Motor neuron (in vitro differentiated cells): ENCODE results near the gene FZD10. TPM values are rescaled to one million over a fixed set of nuclear protein-coding genes. Genes with fewer than 3 reads are reported as not detected.
A peak's percentile ranks its signal among the peaks of the same experiment; 100 is the strongest.

Source experiments
- ATAC-seq, 8 experiments: fragments of 200-7000 bp; cut with Tn5 transposase; replicated peaks in 6 of 8; 2 replicates each; pipeline ENCODE4 v1.8.0; 2021; ENCODE audit warnings: mild to moderate bottlenecking in 8 of 8, moderate library complexity in 8 of 8
- H3K27ac ChIP-seq, 2 donors: fragments of 250-450 bp; sonication (Bioruptor Pico); 2 replicates each; pipeline ENCODE4 v1.9.0; 2021; ENCODE audit warnings: antibody characterized with exemption in 2 of 2, mild to moderate bottlenecking in 2 of 2, moderate library complexity in 1 of 2
- H3K4me1 ChIP-seq, 2 donors: fragments of 250-450 bp; sonication (Bioruptor Pico); replicated peaks in 1 of 2; 2 replicates each; pipeline ENCODE4 v1.6.1; 2021; ENCODE audit warnings: antibody characterized with exemption in 2 of 2, mild to moderate bottlenecking in 2 of 2, moderate library complexity in 1 of 2
- H3K4me3 ChIP-seq, 5 donors: fragments of 250-450 bp; sonication (Bioruptor Pico); 2 replicates each; pipeline ENCODE4 v1.9.0; 2021; ENCODE audit warnings: antibody characterized with exemption in 5 of 5, mild to moderate bottlenecking in 5 of 5, moderate library complexity in 4 of 5
- WGBS, 10 experiments: fragments of 450-650 bp; shearing (Covaris generic); methylation state at CpG; one replicate each; pipeline ENCODE4 v1.0.0; 2022; 5-methylcytosine and 5-hydroxymethylcytosine counted together
- in situ Hi-C, 9 experiments: fragments of 400-800 bp; cut with MboI; loops; one replicate each; pipeline ENCODE4 v1.15.0; 2021; ENCODE audit warnings: low sequenced_read_pairs in 9 of 9, low pct_unique_long_range_greater_than_20kb in 2 of 9; ENCODE audit not compliant: unreplicated experiment in 9 of 9
- total RNA-seq, 8 experiments: library from RNA; unstranded; fragments of 300-600 nt; gene quantifications; 2 replicates each; pipeline versions ENCODE4 v1.2.3 to v1.2.4, GENCODE V29; 2022

Gene FZD10
- total RNA-seq, 8 experiments from 2014 or later, result 0.08 to 4.9 (median 0.25) TPM

DNA sequence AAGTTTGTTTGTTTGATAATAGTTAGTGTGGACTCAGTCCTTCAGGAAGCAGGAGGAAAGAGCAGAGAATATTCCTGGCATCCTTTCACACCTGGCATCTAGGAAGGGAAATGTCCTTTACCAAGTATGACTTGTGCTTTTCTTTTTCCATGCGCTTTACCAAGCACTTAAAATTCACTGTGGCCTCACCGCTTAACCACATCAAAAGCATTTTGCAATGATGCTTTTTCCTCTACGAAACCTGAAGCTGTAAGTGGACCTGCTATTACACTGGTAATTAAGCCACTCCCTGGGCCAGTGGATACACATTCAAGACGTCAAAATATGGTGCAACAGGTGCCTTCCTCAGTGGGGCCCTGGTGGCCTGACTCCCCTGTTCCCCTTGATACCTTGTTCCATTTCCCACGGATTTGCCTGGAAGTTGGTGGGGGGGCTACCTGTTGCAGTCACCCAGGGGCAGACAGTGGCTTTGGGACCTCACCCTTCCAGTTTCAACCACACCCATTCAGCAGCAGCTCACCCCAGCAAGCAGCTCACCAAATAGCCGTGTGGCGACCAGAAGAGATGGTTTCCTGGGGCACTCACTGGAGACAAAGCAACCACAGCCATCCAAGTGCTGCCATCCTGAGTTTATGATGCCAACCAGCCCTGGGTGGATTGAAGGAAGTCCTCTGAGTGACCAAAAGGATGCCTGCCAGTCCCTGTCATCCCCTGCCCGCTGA, 14.2 kb upstream of the FZD10 start:
- no peak for ATAC-seq
- Histone ChIP-seq H3K4me3 (no peak overlapping the region), H3K27ac (no peak overlapping the region), H3K4me1 (no peaks in the 10 kb centered on the region)
- WGBS, 10 experiments, result 6 to 100% (median 41%) methylated on average over 1 to 6 of the region's 8 CpGs; no CpG with 5 or more reads in 4 of the 10 experiments
- in situ Hi-C loops, result no loop called here

DNA sequence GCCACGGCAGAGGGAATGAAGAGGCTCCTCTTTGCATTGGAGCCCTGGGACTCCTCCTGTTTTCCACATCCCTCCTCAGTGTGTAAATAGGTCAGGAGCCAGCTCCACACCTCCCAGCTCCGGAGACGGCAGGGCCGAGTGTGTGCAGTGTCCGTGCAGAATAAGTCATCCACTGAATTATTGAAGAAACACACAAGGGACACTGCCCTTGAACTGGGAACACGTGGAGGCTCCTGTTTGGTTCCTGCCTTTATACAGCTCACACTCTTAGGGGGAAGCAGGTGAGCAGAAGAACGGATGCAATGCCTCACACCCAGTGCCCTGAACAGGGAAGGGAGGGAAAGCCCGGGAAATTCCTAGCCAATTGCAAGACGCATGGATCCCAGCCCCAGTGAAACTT, 10.4 kb upstream of the FZD10 start:
- in situ Hi-C loops, result no loop called here
- 60 to 100% (median 92%) methylated on average over 1 to 8 of the region's 9 CpGs; no CpG with 5 or more reads in 4 of the 10 experiments for WGBS, 10 experiments
- Histone ChIP-seq H3K27ac (no peak overlapping the region), H3K4me1 (no peaks in the 10 kb centered on the region), H3K4me3 (no peak overlapping the region)
- no peak for ATAC-seq

DNA sequence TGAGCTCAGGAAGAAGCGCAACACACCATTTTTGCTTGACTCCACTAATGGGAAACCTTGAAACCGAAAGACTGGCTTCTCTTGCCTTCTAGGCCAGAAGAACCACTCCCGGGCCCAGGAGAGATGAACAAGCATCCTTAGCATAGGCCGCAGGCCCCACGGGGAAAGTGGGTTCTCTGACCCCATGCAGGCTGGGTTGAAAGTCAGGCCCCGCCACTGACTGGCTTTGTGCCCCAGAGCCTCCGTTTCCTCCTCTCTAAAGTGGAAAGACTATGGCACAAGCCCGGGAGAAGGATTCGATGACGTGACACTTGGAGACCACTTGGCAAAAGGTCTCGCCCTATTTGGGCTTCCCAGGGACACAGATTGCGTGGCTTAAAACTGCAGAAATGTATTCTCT, 9.9 kb upstream of the FZD10 start:
- Histone ChIP-seq H3K4me1 (no peaks in the 10 kb centered on the region), H3K4me3 (no peak overlapping the region), H3K27ac (no peak overlapping the region)
- in situ Hi-C loops, result no loop called here
- WGBS, 10 experiments, result 0 to 100% (median 62%) methylated on average over 1 to 9 of the region's 12 CpGs; no CpG with 5 or more reads in 3 of the 10 experiments
- ATAC-seq, result no peak

DNA sequence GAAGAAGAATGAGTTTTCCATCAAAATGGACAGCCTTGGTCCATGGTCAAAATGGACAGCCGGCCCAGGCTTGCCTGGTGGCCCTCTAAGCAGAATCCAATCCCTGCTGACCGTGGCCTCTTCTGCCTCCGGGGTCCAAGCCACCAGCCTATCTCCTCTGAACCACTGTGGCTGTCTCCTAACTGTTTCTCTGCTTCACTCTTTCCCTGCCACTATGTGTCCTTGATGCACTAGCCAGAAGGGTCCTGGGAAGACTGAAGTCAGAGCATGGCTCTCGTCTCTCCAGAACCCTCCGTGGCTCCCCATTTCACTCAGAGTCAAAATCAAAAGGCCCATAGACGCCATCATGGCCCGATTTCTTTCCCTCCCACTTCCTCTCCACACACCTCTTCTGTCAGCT, 8.5 kb upstream of the FZD10 start:
- no peak for ATAC-seq
- H3K4me3 ChIP-seq, result no peak overlapping the region
- 0 to 87% (median 39%) methylated on average over 1 to 5 of the region's 7 CpGs; no CpG with 5 or more reads in 2 of the 10 experiments for WGBS, 10 experiments
- in situ Hi-C loops, result no loop called here
- H3K27ac ChIP-seq, result no peak overlapping the region
- peaks cover 0 to 4% of the 10 kb centered on the region in 2 donors for H3K4me1 ChIP-seq

DNA sequence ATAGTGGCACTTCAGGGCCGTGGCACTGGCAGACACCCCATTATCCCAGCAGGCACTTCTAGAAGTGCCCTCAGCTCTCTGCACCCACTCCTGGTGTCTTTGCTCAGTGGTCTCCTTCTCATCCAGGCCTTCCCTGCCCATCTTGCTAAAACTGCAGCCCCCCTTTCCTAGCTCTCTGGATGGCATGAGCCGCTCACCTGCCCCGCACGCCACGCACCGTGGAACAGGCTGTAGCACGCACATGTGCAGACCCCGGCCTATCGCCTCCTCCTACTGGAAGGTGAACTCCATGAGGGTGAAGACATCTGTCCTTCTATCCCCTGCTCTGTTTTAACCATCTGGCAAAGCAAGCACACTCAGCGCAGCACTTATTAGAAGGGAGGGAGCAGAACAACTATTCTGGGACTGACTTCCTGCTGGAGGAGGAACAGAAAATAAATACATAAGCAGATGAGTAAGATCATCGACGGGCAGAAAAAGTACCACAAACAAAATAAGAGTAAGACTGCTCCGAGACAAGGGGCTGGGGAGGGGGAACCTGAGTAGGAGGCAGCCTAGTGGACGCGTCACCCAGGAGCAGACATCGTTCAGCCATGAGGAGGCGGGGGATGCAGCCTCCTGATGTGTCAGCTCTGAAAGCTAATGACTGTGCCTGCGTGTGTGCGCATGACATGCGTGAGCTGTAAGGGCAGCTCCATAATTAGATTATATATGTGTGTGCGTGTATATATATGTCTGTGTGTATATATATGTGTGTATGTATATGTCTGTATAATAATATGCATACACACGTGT, 7.8 kb upstream of the FZD10 start:
- ATAC-seq, result peak in 2 of 8 experiments; percentile 47 to 77
- WGBS, 10 experiments, result 60 to 100% (median 76%) methylated on average over 1 to 11 of the region's 22 CpGs; no CpG with 5 or more reads in 3 of the 10 experiments
- H3K4me3 ChIP-seq, result no peak overlapping the region
- in situ Hi-C loops, result no loop called here
- no peak overlapping the region for H3K27ac ChIP-seq
- H3K4me1 ChIP-seq, result peaks cover 0 to 4% of the 10 kb centered on the region in 2 donors

DNA sequence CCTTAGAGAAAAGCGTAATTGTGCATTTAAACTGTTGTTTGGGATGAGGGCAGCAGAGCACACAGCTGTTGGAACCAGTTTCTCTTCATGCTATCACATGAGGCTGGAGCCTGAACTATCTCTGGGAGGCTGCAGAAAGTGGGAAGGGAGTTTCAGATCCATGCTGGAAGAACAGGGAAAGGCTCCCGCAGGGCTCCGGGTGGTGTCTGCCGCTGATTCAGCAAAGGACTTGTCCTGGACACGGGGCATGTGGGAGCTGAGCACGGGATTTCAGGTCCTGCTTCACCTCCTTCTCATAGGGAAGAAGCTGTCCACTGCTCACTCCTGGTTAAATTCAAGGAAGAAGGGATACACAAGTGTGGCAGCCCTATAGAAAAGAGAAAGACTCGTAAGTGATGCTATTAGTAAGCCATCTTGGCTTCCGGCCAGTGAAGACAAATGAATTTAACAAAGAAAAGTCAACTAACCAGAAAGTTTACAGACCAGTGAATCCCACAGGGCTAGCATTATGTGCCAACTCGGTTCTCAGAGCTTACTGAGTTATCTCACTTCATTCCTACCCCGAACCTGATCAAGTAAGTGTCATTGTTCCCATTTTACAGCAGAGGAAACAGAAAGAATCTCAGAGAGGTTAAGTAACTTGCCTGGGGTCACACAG, 6.7 kb upstream of the FZD10 start:
- WGBS, 10 experiments, result 0 to 86% (median 35%) methylated on average over 2 to 10 of the region's 10 CpGs; no CpG with 5 or more reads in 3 of the 10 experiments
- no peak for ATAC-seq

DNA sequence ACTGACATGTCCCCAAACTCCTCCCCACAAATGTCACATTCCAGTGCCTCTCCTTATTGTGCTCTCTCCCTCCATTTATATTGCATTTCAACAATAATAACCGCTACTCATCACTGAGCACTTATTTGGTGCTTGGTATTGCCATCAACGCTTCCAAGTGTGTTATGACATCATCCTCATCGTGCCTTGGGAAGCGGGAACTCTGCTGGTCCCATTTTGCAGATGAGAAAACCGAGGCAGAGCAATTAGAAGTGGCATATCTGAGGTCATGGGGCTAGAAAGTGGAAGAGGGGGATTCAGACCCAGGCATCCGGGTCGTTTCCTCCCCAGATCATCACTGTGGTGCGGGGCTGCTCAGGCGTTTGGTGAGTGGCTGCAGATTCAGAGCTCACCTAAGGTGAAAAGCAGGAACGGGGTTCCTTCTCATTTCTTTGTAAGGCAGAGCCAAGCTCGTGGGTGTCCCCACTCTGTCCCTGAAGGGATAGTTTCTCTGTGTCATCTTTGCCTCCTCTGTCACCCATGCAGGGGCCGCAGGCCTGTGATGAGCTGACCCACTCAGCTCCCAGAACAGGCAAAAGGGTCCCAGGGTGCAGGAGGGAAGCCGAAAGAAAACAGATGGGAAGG, 5.5 kb upstream of the FZD10 start:
- no peak for ATAC-seq
- in situ Hi-C loops, result no loop called here

More for the DNA sequence above, 6.7 kb upstream of the FZD10 start:
- Histone ChIP-seq H3K27ac (no peak overlapping the region), H3K4me3 (no peak overlapping the region), H3K4me1 (peaks cover 0 to 7% of the 10 kb centered on the region in 2 donors)
- in situ Hi-C loops, result no loop called here

DNA sequence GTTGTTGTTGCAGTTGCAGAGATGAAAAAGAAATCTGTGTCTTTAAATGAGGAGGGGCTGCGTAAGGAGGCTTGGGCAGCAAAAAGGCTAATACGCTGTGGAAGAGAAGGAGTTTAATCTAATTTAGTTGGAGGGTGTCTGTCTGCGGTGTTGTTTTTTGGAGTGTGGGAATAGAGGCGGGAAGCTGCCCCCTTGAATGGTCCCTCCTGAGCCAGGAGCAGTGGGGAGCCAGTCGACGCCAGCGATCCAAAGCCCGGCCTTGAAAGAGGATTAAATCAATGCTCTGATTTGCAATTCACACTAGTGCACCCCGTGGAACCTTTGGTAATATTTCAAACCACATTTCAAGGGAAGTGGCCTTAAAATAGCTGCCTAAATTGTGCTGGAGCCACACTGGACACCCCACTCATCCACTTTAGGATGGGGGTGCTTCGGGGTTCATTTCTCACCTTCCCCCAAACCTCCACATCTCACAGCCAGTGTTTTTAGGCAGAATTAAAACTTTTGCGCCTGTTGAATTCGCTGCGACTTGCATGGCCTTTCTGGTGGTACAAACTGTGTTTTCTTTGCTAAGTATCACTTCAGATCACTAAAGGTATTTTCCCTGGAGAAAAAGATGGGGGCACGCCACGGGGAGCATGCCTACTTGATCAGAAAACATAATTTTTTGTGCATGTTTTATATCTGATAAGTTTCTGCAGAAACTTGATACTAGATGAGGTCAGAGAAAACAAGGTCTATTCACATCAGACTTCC, 4.1 kb upstream of the FZD10 start:
- ATAC-seq, result no peak
- no peak overlapping the region for H3K4me3 ChIP-seq
- no peak overlapping the region for H3K27ac ChIP-seq
- in situ Hi-C loops, result no loop called here
- WGBS, 10 experiments, result 7 to 80% (median 48%) methylated on average over 1 to 12 of the region's 15 CpGs; no CpG with 5 or more reads in 2 of the 10 experiments
- peaks cover 0 to 7% of the 10 kb centered on the region in 2 donors for H3K4me1 ChIP-seq

More for the DNA sequence above, 5.5 kb upstream of the FZD10 start:
- no peak overlapping the region for H3K4me3 ChIP-seq
- H3K27ac ChIP-seq, result no peak overlapping the region
- peaks cover 0 to 7% of the 10 kb centered on the region in 2 donors for H3K4me1 ChIP-seq
- WGBS, 10 experiments, result 28 to 100% (median 54%) methylated on average over 1 to 8 of the region's 13 CpGs

DNA sequence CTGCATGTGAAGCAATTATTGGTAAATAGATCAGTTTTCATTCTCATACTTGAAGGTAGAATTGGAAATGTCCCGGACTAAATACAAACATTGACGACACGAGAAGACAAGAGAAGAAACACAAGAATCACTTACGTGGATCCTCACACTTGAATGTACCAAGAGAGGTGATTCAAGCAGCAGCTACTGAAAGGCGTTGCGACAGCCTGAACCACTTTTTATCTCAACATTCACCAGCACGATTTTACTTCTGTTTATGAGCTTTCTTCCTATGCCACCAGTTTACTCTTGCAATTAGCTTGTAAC, 3.6 kb upstream of the FZD10 start:
- 7 to 100% (median 64%) methylated on average over 1 to 7 of the region's 7 CpGs; no CpG with 5 or more reads in 1 of the 10 experiments for WGBS, 10 experiments
- Histone ChIP-seq H3K27ac (no peak overlapping the region), H3K4me3 (no peak overlapping the region), H3K4me1 (peaks cover 0 to 7% of the 10 kb centered on the region in 2 donors)
- ATAC-seq, result no peak
- in situ Hi-C loops, result no loop called here

DNA sequence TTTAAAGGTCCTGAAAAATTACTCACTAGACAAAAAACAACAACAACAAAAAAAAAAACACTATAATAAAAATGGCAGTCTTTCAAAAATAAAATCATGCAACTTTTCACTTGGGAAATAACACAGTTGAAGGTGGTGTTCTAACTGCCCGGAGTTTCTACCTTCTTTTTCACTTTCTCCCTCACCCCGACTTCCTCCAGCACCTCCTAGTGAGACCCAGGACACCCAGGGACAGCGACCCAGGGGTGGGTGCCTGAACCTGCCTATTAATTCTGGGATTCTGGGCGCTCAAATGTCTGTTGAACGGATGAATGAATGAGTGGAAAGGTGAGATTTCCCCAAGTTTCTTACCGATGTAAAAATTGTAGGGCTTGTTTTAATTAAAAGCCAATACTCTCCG, 2.0 kb upstream of the FZD10 start:
- 0 to 60% (median 9%) methylated on average over 1 to 7 of the region's 7 CpGs; no CpG with 5 or more reads in 2 of the 10 experiments for WGBS, 10 experiments
- Histone ChIP-seq H3K4me1 (peaks cover 0 to 11% of the 10 kb centered on the region in 2 donors), H3K4me3 (peak overlapping the region in 1 of 5 donors; percentile 58), H3K27ac (no peak overlapping the region)
- in situ Hi-C loops, result no loop called here
- no peak for ATAC-seq

DNA sequence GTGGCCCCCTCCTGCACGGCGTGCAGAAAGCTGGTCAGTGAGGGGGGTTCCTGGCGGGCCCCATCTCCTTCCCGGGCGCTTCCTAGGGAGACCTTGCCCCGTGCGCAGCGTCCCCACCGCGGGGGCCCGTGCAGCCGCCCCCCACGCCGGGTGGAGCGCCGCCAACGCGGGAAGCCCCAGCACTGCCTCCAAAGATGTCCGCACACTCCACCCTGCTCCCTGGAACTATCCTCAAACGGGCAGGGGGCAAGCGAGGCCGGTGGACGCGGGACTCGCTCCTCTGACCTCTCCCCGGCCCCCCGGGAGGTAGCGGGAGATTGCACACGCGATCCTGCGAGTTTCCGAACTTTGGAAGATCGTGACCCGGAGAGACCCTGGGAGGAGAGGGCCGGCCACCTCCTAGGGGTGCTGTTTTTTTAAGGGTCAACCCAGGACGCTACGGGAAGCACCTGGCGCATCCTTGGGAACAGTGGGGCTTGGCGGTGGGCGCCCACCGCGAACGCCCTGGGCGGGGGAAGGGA, 1.5 kb upstream of the FZD10 start:
- in situ Hi-C loops, result no loop called here
- Histone ChIP-seq H3K4me3 (peak overlapping the region in 2 of 5 donors; percentile 52 to 58), H3K4me1 (peaks cover 0 to 13% of the 10 kb centered on the region in 2 donors), H3K27ac (no peak overlapping the region)
- WGBS, 10 experiments, result 0 to 84% (median 60%) methylated on average over 2 to 12 of the region's 44 CpGs; no CpG with 5 or more reads in 7 of the 10 experiments
- no peak for ATAC-seq
